T-cell (primary cell): ENCODE measurements around the gene IRAK1. TPM values are rescaled to one million over a fixed set of nuclear protein-coding genes. Genes with fewer than 3 reads are reported as not detected.
"Not testable (repeated sequence)": the region's sequence is repeated elsewhere in the genome, so short reads cannot be mapped to it uniquely, and the experiment has no call there.

ENCODE experiments used
- ATAC-seq, 4 experiments: fragments of 200-7000 bp in 3 of 4; fragments of 150-1000 bp in 1 of 4; cut with Tn5 transposase; replicated peaks in 1 of 4; 1 replicate in 3 of 4; 2 replicates in 1 of 4; pipeline ENCODE4 v1.10.0; 2021; ENCODE audit warnings: moderate library complexity in 3 of 4, mild to moderate bottlenecking in 2 of 4, moderate number of reproducible peaks in 1 of 4
- CTCF ChIA-PET, 2 donors: fragments of 300-600 bp; sonication (Branson Sonifier 250); formaldehyde crosslinking; loops; one replicate each; lab custom pipeline; 2022; ENCODE audit warnings: antibody characterized with exemption in 2 of 2; lab: Charles Lee
- POLR2A ChIA-PET, 2 donors: fragments of 300-600 bp; sonication (Branson Sonifier 250); formaldehyde crosslinking; loops; one replicate each; lab custom pipeline; 2022; ENCODE audit warnings: antibody characterized with exemption in 2 of 2; lab: Charles Lee
- DNase-seq, 35 experiments: peaks; one replicate each; pipeline versions ENCODE4 v3.0.0 to v3.0.0-alpha.2; 2013 to 2023
- H3K27ac ChIP-seq: one replicate; pipeline ENCODE4 v1.5.1; 2013; ENCODE audit warnings: low read length
- H3K27me3 ChIP-seq, 2 experiments: replicated peaks in 1 of 2; 1 replicate in 1 of 2; 2 replicates in 1 of 2; pipeline versions ENCODE4 v1.6.1 to v1.7.0; 2013; ENCODE audit warnings: low read length in 1 of 2, mixed read lengths in 1 of 2; ENCODE audit not compliant: control insufficient read depth in 2 of 2, insufficient read depth in 2 of 2; ENCODE audit errors: extremely low read depth in 1 of 2
- H3K36me3 ChIP-seq, 2 donors: 1 replicate in 1 of 2; 2 replicates in 1 of 2; pipeline versions ENCODE4 v1.6.1 to v1.7.0; 2013; ENCODE audit warnings: low read length in 1 of 2; ENCODE audit not compliant: control insufficient read depth in 2 of 2, insufficient read depth in 1 of 2; ENCODE audit errors: extremely low read depth in 1 of 2
- H3K4me1 ChIP-seq, 2 experiments: 1 replicate in 1 of 2; 2 replicates in 1 of 2; pipeline versions ENCODE4 v1.6.1 to v1.7.0; 2013; ENCODE audit warnings: low read length in 2 of 2, mixed read lengths in 1 of 2; ENCODE audit not compliant: insufficient read depth in 2 of 2, control insufficient read depth in 1 of 2; ENCODE audit errors: extremely low read depth in 1 of 2
- H3K4me3 ChIP-seq, 2 donors: 1 replicate in 1 of 2; 2 replicates in 1 of 2; pipeline versions ENCODE4 v1.5.1 to v1.7.0; 2013; ENCODE audit warnings: mild to moderate bottlenecking in 2 of 2, low read length in 1 of 2, moderate library complexity in 1 of 2; ENCODE audit not compliant: control insufficient read depth in 1 of 2; ENCODE audit errors: extremely low read depth in 1 of 2
- H3K9me3 ChIP-seq: 2 replicates; pipeline ENCODE4 v1.7.0; 2013
- H3K27ac Mint-ChIP-seq, 2 donors: one replicate each; pipeline ENCODE4 v1.8.0; 2020 to 2021; ENCODE audit warnings: mild to moderate bottlenecking in 2 of 2, mixed read lengths in 2 of 2
- H3K27me3 Mint-ChIP-seq, 2 donors: one replicate each; pipeline ENCODE4 v1.8.0; 2021 to 2022; ENCODE audit warnings: mixed read lengths in 2 of 2
- H3K36me3 Mint-ChIP-seq: one replicate; pipeline ENCODE4 v1.8.0; 2021; ENCODE audit warnings: mixed read lengths
- H3K4me1 Mint-ChIP-seq, 3 donors: one replicate each; pipeline ENCODE4 v1.8.0; 2020 to 2022; ENCODE audit warnings: mixed read lengths in 3 of 3, mild to moderate bottlenecking in 1 of 3
- H3K4me3 Mint-ChIP-seq, 3 donors: one replicate each; pipeline ENCODE4 v1.8.0; 2020 to 2022; ENCODE audit warnings: mild to moderate bottlenecking in 3 of 3, mixed read lengths in 3 of 3, moderate library complexity in 3 of 3
- H3K9me3 Mint-ChIP-seq, 3 donors: one replicate each; pipeline ENCODE4 v1.8.0; 2020 to 2022; ENCODE audit warnings: mixed read lengths in 3 of 3
- WGBS: methylation state at CpG from one replicate; pipeline ENCODE4 v1.1.5; 2013; ENCODE audit warnings: missing lambda C conversion rate; ENCODE audit not compliant: insufficient coverage; 5-methylcytosine and 5-hydroxymethylcytosine counted together
- total RNA-seq, 35 experiments: library from RNA in 6 of 35; stranded (reverse) in 6 of 35; fragments of 120-200 nt in 1 of 35; gene quantifications; one replicate each; pipeline versions ENCODE4 v1.2.1 to v1.2.4 and lab custom pipeline; 2013 to 2026

The IRAK1 gene
- total RNA-seq, 5 donors from 2014 or later (not counting 1 experiment from before 2014, with no cell fraction given) = 66.5 to 102 (median 85.0) TPM

- Histone ChIP-seq H3K36me3 (no peaks in the 10 kb centered on the region), H3K4me1 (peaks cover 17 to 74% of the 10 kb centered on the region in 2 experiments), H3K27ac (peak overlapping the region; percentile 93), H3K4me3 (no peak overlapping the region), H3K9me3 (no peaks in the 10 kb centered on the region), H3K27me3 (no peaks in the 10 kb centered on the region)
- WGBS = 100% methylated on average over 3 of the region's 12 CpGs
- ChIA-PET CTCF (interaction anchor here in 1 of 2 donors (1.0 kb wide), 1 partner anchor 35 kb away, joined by 4 read pairs; no protein-coding TSS in a partner anchor), POLR2A (no interaction called here)
- Mint-ChIP-seq H3K4me3 (peak overlapping the region; percentile 17 to 77 (median 36)), H3K4me1 (peaks cover 34 to 59% (median 49%) of the 10 kb centered on the region in 3 donors), H3K27ac (peak overlapping the region; percentile 95 to 98), H3K36me3 (no peaks in the 10 kb centered on the region), H3K27me3 (peaks cover 0 to 6% of the 10 kb centered on the region in 2 donors), H3K9me3 (no peaks in the 10 kb centered on the region)
- no peak for ATAC-seq
- DNase-seq = peak in 1 of 35 experiments; percentile 33
These were observed 36.3 kb downstream of the IRAK1 start for GRCh38 chrX:153983321-153983801.

GRCh38 chrX:153981771-153982533 is 37.8 kb downstream of the IRAK1 start:
- DNase-seq = peak in 34 of 35 experiments; percentile 30 to 74 (median 46)
- POLR2A ChIA-PET = no interaction called here
- Mint-ChIP-seq H3K36me3 (no peaks in the 10 kb centered on the region), H3K4me3 (peak overlapping the region; percentile 74 to 77 (median 75)), H3K27ac (peak overlapping the region; percentile 95 to 98), H3K9me3 (no peaks in the 10 kb centered on the region), H3K4me1 (peaks cover 34 to 54% (median 45%) of the 10 kb centered on the region in 3 donors), H3K27me3 (peaks cover 0 to 3% of the 10 kb centered on the region in 2 donors)
- 43% methylated on average over 30 of the region's 52 CpGs for WGBS
- H3K4me3 ChIP-seq = peak overlapping the region in 1 of 2 donors; percentile 25
- peaks cover 17 to 70% of the 10 kb centered on the region in 2 experiments for H3K4me1 ChIP-seq
- H3K36me3 ChIP-seq = no peaks in the 10 kb centered on the region
- H3K9me3 ChIP-seq = no peaks in the 10 kb centered on the region
- no peaks in the 10 kb centered on the region for H3K27me3 ChIP-seq
- ATAC-seq = peak; percentile 54 to 63 (median 58)
- CTCF ChIA-PET = interaction anchor here (1.0 to 1.3 kb wide), 2 partner anchors 10 to 13 kb away, joined by 4 to 5 read pairs; partner anchors contain the start of gene HCFC1 (in 1 of the 2)
- H3K27ac ChIP-seq = peak overlapping the region; percentile 93

DNA sequence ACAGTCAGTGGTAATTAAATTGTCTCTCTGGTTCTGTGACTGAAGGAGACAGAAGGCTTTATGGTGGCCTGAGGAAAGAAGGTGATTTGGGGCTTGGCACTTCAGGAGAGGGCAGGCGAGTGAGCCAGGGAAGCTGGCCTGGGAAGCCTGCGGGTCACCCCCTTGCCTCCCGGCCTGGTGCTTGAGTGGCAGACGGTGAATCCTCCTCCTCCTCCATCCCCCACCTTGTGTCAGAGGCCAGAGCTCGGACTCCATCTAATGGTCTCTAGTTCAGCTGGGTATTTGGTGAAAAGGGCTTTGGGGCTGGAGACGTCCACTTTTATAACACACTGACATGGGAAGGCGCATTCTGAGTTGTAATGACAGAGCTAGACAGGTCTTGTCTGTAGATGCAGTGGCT is 38.5 kb downstream of the IRAK1 start:
- peak overlapping the region; percentile 95 to 98 for H3K27ac Mint-ChIP-seq
- H3K9me3 Mint-ChIP-seq = no peaks in the 10 kb centered on the region
- peak overlapping the region; percentile 93 for H3K27ac ChIP-seq
- H3K36me3 Mint-ChIP-seq = no peaks in the 10 kb centered on the region
- H3K4me1 ChIP-seq = peaks cover 17 to 63% of the 10 kb centered on the region in 2 experiments
- H3K27me3 ChIP-seq = no peaks in the 10 kb centered on the region
- H3K36me3 ChIP-seq = no peaks in the 10 kb centered on the region
- no peaks in the 10 kb centered on the region for H3K9me3 ChIP-seq
- H3K4me3 Mint-ChIP-seq = peak overlapping the region; percentile 74 to 77 (median 75)
- ChIA-PET POLR2A (interaction anchor here (0.6 to 0.7 kb wide), 3 partner anchors 24 to 345 kb away, joined by 4 to 10 read pairs (median 6); no protein-coding TSS in a partner anchor), CTCF (interaction anchor here (0.7 to 1.3 kb wide), 3 partner anchors 10 to 12 kb away, joined by 4 to 5 read pairs (median 4); partner anchors contain the start of gene HCFC1 (in 1 of the 2))
- peak overlapping the region; percentile 25 for H3K4me3 ChIP-seq
- peaks cover 34 to 53% (median 45%) of the 10 kb centered on the region in 3 donors for H3K4me1 Mint-ChIP-seq
- no CpG with 5 or more reads among the region's 7 CpGs for WGBS
- DNase-seq (no peak), ATAC-seq (peak in 1 of 4 experiments; percentile 4)
- H3K27me3 Mint-ChIP-seq = peaks cover 0 to 3% of the 10 kb centered on the region in 2 donors

DNA sequence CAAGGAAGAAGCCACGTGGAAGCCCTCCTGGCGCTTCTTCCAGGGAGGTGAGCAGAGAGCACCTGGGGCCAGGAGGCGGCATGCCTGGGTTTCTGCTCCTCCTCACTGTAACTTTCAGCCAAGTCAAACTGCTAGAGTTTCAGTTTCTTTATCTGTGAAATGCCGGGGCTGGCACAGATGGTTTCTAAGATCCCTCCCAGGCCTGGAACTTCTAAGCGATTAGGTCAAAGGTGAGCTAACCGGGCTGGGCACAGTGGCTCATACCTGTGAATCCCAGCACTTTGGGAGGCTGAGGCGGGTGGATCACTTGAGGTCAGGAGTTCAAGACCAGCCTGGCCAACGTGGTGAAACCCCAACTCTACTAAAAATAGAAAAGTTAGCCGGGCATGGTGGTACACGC is 39.3 kb downstream of the IRAK1 start:
- peak in 1 of 35 experiments; percentile 44 for DNase-seq
- WGBS = 0% methylated on average over 2 of the region's 10 CpGs

GRCh38 chrX:153974726-153975286 is 44.9 kb downstream of the IRAK1 start:
- no peaks in the 10 kb centered on the region for H3K27me3 ChIP-seq
- H3K36me3 ChIP-seq = no peaks in the 10 kb centered on the region
- peaks cover 0 to 22% of the 10 kb centered on the region in 2 experiments for H3K4me1 ChIP-seq
- peak overlapping the region in 2 of 3 donors; percentile 9 to 88 for H3K4me3 Mint-ChIP-seq
- H3K9me3 Mint-ChIP-seq = no peaks in the 10 kb centered on the region
- peak overlapping the region; percentile 88 to 89 for H3K27ac Mint-ChIP-seq
- no peak overlapping the region for H3K4me3 ChIP-seq
- H3K4me1 Mint-ChIP-seq = peaks cover 23 to 25% (median 23%) of the 10 kb centered on the region in 3 donors
- DNase-seq = no peak
- CTCF ChIA-PET = interaction anchor here in 1 of 2 donors (0.6 kb wide), 1 partner anchor 25 kb away, joined by 3 read pairs; no protein-coding TSS in a partner anchor
- H3K27ac ChIP-seq = peak overlapping the region; percentile 72
- H3K27me3 Mint-ChIP-seq = no peaks in the 10 kb centered on the region
- no peaks in the 10 kb centered on the region for H3K36me3 Mint-ChIP-seq
- POLR2A ChIA-PET = no interaction called here
- H3K9me3 ChIP-seq = no peaks in the 10 kb centered on the region
- 39% methylated on average over 3 of the region's 3 CpGs for WGBS
- ATAC-seq = no peak

More for the DNA sequence above, 39.3 kb downstream of the IRAK1 start:
- ATAC-seq = peak; percentile 42 to 58 (median 46)
- H3K4me1 ChIP-seq = peaks cover 17 to 55% of the 10 kb centered on the region in 2 experiments
- not testable (repeated sequence) for H3K4me3 ChIP-seq, H3K36me3 Mint-ChIP-seq, H3K36me3 ChIP-seq, H3K9me3 Mint-ChIP-seq, H3K9me3 ChIP-seq, H3K27me3 Mint-ChIP-seq, H3K27me3 ChIP-seq
- CTCF ChIA-PET = interaction anchor here in 1 of 2 donors (1.3 kb wide), 1 partner anchor 9 kb away, joined by 4 read pairs; the partner anchor contains the start of gene HCFC1
- POLR2A ChIA-PET = interaction anchor here in 1 of 2 donors (0.5 kb wide), 1 partner anchor 88 kb away, joined by 12 read pairs; no protein-coding TSS in a partner anchor
- peak overlapping the region; percentile 58 to 77 (median 74) for H3K4me3 Mint-ChIP-seq
- H3K4me1 Mint-ChIP-seq = peaks cover 40 to 54% (median 47%) of the 10 kb centered on the region in 3 donors
- peak overlapping the region; percentile 93 for H3K27ac ChIP-seq
- peak overlapping the region; percentile 93 to 98 for H3K27ac Mint-ChIP-seq
